ENCODE measurements around the gene KCNT1. TPM values are rescaled to one million over a fixed set of nuclear protein-coding genes. Genes with fewer than 3 reads are reported as not detected.

Gene KCNT1
- total RNA-seq, 2 donors from 2014 or later = under 0.01 TPM

GRCh38 chr9:135747311-135747710 lies 45.3 kb downstream of the KCNT1 start:
- no peaks in the 10 kb centered on the region for H3K36me3 ChIP-seq (replicated peaks in 1 of 2; ENCODE audit: insufficient read depth in 1 of 2, low read depth in 2 of 2)
- H3K27me3 ChIP-seq = no peaks in the 10 kb centered on the region
- H3K27ac ChIP-seq = no peak overlapping the region
- TF ChIP-seq POLR2A (IDR thresholded peaks at IDR 0.05) (no peak), CTCF (IDR thresholded peaks at IDR 0.05) (no peak)
- H3K4me3 ChIP-seq = no peak overlapping the region
- WGBS, 2 donors = 41 to 60% methylated on average over 11 to 12 of the region's 13 CpGs
- H3K4me1 ChIP-seq = no peaks in the 10 kb centered on the region
- DNase-seq = no peak
- H3K9me3 ChIP-seq = no peaks in the 10 kb centered on the region
- no peak for ATAC-seq
- intact Hi-C loops (cut with DNase I) = no loop called here

- DNase-seq (no peak), ATAC-seq (no peak)
- Histone ChIP-seq H3K36me3 (replicated peaks in 1 of 2; ENCODE audit: insufficient read depth in 1 of 2, low read depth in 2 of 2) (no peaks in the 10 kb centered on the region), H3K4me1 (no peaks in the 10 kb centered on the region), H3K4me3 (no peak overlapping the region), H3K27ac (no peak overlapping the region), H3K27me3 (no peaks in the 10 kb centered on the region), H3K9me3 (no peaks in the 10 kb centered on the region)
- intact Hi-C loops (cut with DNase I) = no loop called here
- 42 to 52% methylated on average over 3 to 16 of the region's 16 CpGs for WGBS, 2 donors
- TF ChIP-seq CTCF (IDR thresholded peaks at IDR 0.05) (no peak), POLR2A (IDR thresholded peaks at IDR 0.05) (no peak)
Observed at GRCh38 chr9:135748676-135749075, 46.7 kb downstream of the KCNT1 start.

- TF ChIP-seq POLR2A (IDR thresholded peaks at IDR 0.05) (no peak), CTCF (IDR thresholded peaks at IDR 0.05) (no peak)
- intact Hi-C loops (cut with DNase I) = no loop called here
- Histone ChIP-seq H3K27me3 (no peaks in the 10 kb centered on the region), H3K9me3 (no peaks in the 10 kb centered on the region), H3K36me3 (replicated peaks in 1 of 2; ENCODE audit: insufficient read depth in 1 of 2, low read depth in 2 of 2) (no peaks in the 10 kb centered on the region), H3K4me1 (no peaks in the 10 kb centered on the region), H3K27ac (no peak overlapping the region), H3K4me3 (no peak overlapping the region)
- ATAC-seq (no peak), DNase-seq (no peak)
- 35 to 69% methylated on average over 8 to 28 of the region's 28 CpGs for WGBS, 2 donors
Observed at GRCh38 chr9:135749171-135750045, 47.4 kb downstream of the KCNT1 start.

- WGBS, 2 donors = 55% methylated on average over 21 of the region's 22 CpGs; no CpG with 5 or more reads in 1 of the 2 donors
- intact Hi-C loops (cut with DNase I) = no loop called here
Observed at GRCh38 chr9:135750786-135751185, 48.8 kb downstream of the KCNT1 start.

More at GRCh38 chr9:135750786-135751185, 48.8 kb downstream of the KCNT1 start:
- ATAC-seq (no peak), DNase-seq (no peak)
- H3K27ac ChIP-seq = no peak overlapping the region
- H3K4me1 ChIP-seq = no peaks in the 10 kb centered on the region
- no peaks in the 10 kb centered on the region for H3K9me3 ChIP-seq
- no peaks in the 10 kb centered on the region for H3K36me3 ChIP-seq (replicated peaks in 1 of 2; ENCODE audit: insufficient read depth in 1 of 2, low read depth in 2 of 2)
- H3K27me3 ChIP-seq = no peaks in the 10 kb centered on the region
- TF ChIP-seq CTCF (IDR thresholded peaks at IDR 0.05) = no peak
- no peak overlapping the region for H3K4me3 ChIP-seq
